HEK293T (cell line): ENCODE data around the gene USP24.

ENCODE experiments used
- ARNT ChIP-seq: fragments of 450-650 bp; IDR thresholded peaks from 2 replicates; pipeline ENCODE4 v1.6.1; 2017; ENCODE audit warnings: mild to moderate bottlenecking
- BHLHE40 ChIP-seq: fragments of 450-650 bp; IDR thresholded peaks from 2 replicates; pipeline ENCODE4 v1.6.1; 2016; ENCODE audit warnings: mild to moderate bottlenecking, moderate library complexity, borderline replicate concordance
- ELF4 ChIP-seq: fragments of 450-650 bp; IDR thresholded peaks from 2 replicates; pipeline ENCODE4 v1.6.1; 2017; ENCODE audit warnings: antibody characterized with exemption
- FOXA1 ChIP-seq: fragments of 450-650 bp; IDR thresholded peaks from 2 replicates; pipeline ENCODE4 v1.6.1; 2016; ENCODE audit warnings: mild to moderate bottlenecking
- FOXK2 ChIP-seq: fragments of 450-650 bp; IDR thresholded peaks from 2 replicates; pipeline ENCODE4 v1.6.1; 2016; ENCODE audit warnings: mild to moderate bottlenecking
- FOXM1 ChIP-seq: fragments of 450-650 bp; IDR thresholded peaks from 2 replicates; pipeline ENCODE4 v1.6.1; 2017; ENCODE audit warnings: mild to moderate bottlenecking, borderline replicate concordance
- L3MBTL2 ChIP-seq: fragments of 450-650 bp; conservative IDR thresholded peaks from 2 replicates; pipeline ENCODE4 v1.6.1; 2016; ENCODE audit warnings: mild to moderate bottlenecking
- LEF1 ChIP-seq: fragments of 450-650 bp; IDR thresholded peaks from 2 replicates; pipeline ENCODE4 v1.6.1; 2017; ENCODE audit warnings: mild to moderate bottlenecking, borderline replicate concordance
- NFRKB ChIP-seq: fragments of 450-650 bp; IDR thresholded peaks from 2 replicates; pipeline ENCODE4 v1.6.1; 2016; ENCODE audit warnings: mild to moderate bottlenecking, moderate library complexity
- PKNOX1 ChIP-seq: fragments of 450-650 bp; IDR thresholded peaks from 2 replicates; pipeline ENCODE4 v1.6.1; 2016
- SP1 ChIP-seq: fragments of 450-650 bp; IDR thresholded peaks from 2 replicates; pipeline ENCODE4 v1.6.1; 2017
- SUZ12 ChIP-seq: fragments of 450-650 bp; IDR thresholded peaks from 2 replicates; pipeline ENCODE4 v1.6.1; 2016; ENCODE audit warnings: mild to moderate bottlenecking
- ZNF384 ChIP-seq: fragments of 450-650 bp; IDR thresholded peaks from 2 replicates; pipeline ENCODE4 v1.6.1; 2016

- TF ChIP-seq ELF4 (no peak), SUZ12 (no peak), L3MBTL2 (no peak), PKNOX1 (no peak), SP1 (no peak), LEF1 (no peak), BHLHE40 (no peak), ARNT (no peak), FOXA1 (no peak), ZNF384 (no peak), FOXM1 (no peak), FOXK2 (no peak), NFRKB (no peak)
Measured at GRCh38 chr1:55259911-55260609, 44.9 kb upstream of the USP24 start.
